HAP-1 (cell line): ENCODE data around the gene NOVA1.

ENCODE experiments used
- DNase-seq, 2 experiments: peaks; one replicate each; pipeline ENCODE4 v3.0.0-alpha.2; 2016 to 2020; ENCODE audit warnings: low spot score in 2 of 2
- H3K27me3 ChIP-seq: fragments of 250-450 bp; sonication (Bioruptor Pico); 2 replicates; pipeline ENCODE4 v1.5.1; 2020; ENCODE audit warnings: low read depth, mild to moderate bottlenecking, moderate library complexity
- H3K36me3 ChIP-seq: fragments of 250-450 bp; sonication (Bioruptor Pico); replicated peaks from 2 replicates; pipeline ENCODE4 v1.5.1; 2020; ENCODE audit warnings: mild to moderate bottlenecking
- H3K4me1 ChIP-seq: fragments of 250-450 bp; sonication (Bioruptor Pico); 2 replicates; pipeline ENCODE4 v1.5.1; 2020; ENCODE audit warnings: mild to moderate bottlenecking
- H3K4me3 ChIP-seq: fragments of 250-450 bp; sonication (Bioruptor Pico); 2 replicates; pipeline ENCODE4 v1.5.1; 2020; ENCODE audit warnings: mild to moderate bottlenecking, moderate library complexity
- H3K9me3 ChIP-seq: fragments of 250-450 bp; sonication (Bioruptor Pico); 2 replicates; pipeline ENCODE4 v1.5.1; 2020; ENCODE audit warnings: mild to moderate bottlenecking, moderate library complexity
- in situ Hi-C: fragments of 300-500 bp; cut with MboI; formaldehyde crosslinking; loops from 3 replicates; pipeline ENCODE4 v1.14.3; 2020; ENCODE audit warnings: low sequenced_read_pairs, inconsistent platforms, mixed read lengths

The NOVA1 gene

GRCh38 chr14:26466862-26467261 is 131.0 kb downstream of the NOVA1 start:
- H3K4me3 ChIP-seq, result no peak overlapping the region
- in situ Hi-C loops, result no loop called here
- no peaks in the 10 kb centered on the region for H3K27me3 ChIP-seq
- no peaks in the 10 kb centered on the region for H3K36me3 ChIP-seq
- H3K9me3 ChIP-seq, result no peaks in the 10 kb centered on the region
- DNase-seq, result no peak
- no peaks in the 10 kb centered on the region for H3K4me1 ChIP-seq

GRCh38 chr14:26463136-26463535 is 134.7 kb downstream of the NOVA1 start:
- no peak for DNase-seq
- Histone ChIP-seq H3K36me3 (no peaks in the 10 kb centered on the region), H3K4me3 (no peak overlapping the region), H3K4me1 (no peaks in the 10 kb centered on the region), H3K27me3 (no peaks in the 10 kb centered on the region), H3K9me3 (no peaks in the 10 kb centered on the region)
- in situ Hi-C loops, result no loop called here

GRCh38 chr14:26454105-26454504 is 143.7 kb downstream of the NOVA1 start:
- in situ Hi-C loops, result no loop called here
- no peaks in the 10 kb centered on the region for H3K4me1 ChIP-seq
- H3K27me3 ChIP-seq, result no peaks in the 10 kb centered on the region
- H3K4me3 ChIP-seq, result no peak overlapping the region
- no peaks in the 10 kb centered on the region for H3K9me3 ChIP-seq
- DNase-seq, result no peak
- H3K36me3 ChIP-seq, result no peaks in the 10 kb centered on the region

- in situ Hi-C loops, result no loop called here
- Histone ChIP-seq H3K27me3 (no peaks in the 10 kb centered on the region), H3K9me3 (no peaks in the 10 kb centered on the region), H3K36me3 (no peaks in the 10 kb centered on the region), H3K4me1 (no peaks in the 10 kb centered on the region), H3K4me3 (no peak overlapping the region)
- DNase-seq, result no peak
Measured at GRCh38 chr14:26448181-26448855, 149.5 kb downstream of the NOVA1 start.

- Histone ChIP-seq H3K9me3 (no peaks in the 10 kb centered on the region), H3K36me3 (no peaks in the 10 kb centered on the region), H3K27me3 (no peaks in the 10 kb centered on the region), H3K4me3 (no peak overlapping the region), H3K4me1 (no peaks in the 10 kb centered on the region)
- peak in 1 of 2 experiments; percentile 32 for DNase-seq
- in situ Hi-C loops, result no loop called here
Measured at GRCh38 chr14:26444822-26445221, 153.0 kb downstream of the NOVA1 start.

GRCh38 chr14:26443654-26444053 is 154.2 kb downstream of the NOVA1 start:
- Histone ChIP-seq H3K27me3 (no peaks in the 10 kb centered on the region), H3K9me3 (no peaks in the 10 kb centered on the region), H3K4me1 (no peaks in the 10 kb centered on the region), H3K4me3 (no peak overlapping the region), H3K36me3 (no peaks in the 10 kb centered on the region)
- no peak for DNase-seq
- in situ Hi-C loops, result no loop called here

GRCh38 chr14:26429205-26429604 is 168.6 kb downstream of the NOVA1 start:
- Histone ChIP-seq H3K36me3 (no peaks in the 10 kb centered on the region), H3K9me3 (no peaks in the 10 kb centered on the region), H3K4me3 (no peak overlapping the region), H3K27me3 (no peaks in the 10 kb centered on the region), H3K4me1 (peaks cover 3% of the 10 kb centered on the region; the same call in 1 of the 2 replicates)
- no peak for DNase-seq
- in situ Hi-C loops, result no loop called here

- in situ Hi-C loops, result no loop called here
- Histone ChIP-seq H3K36me3 (no peaks in the 10 kb centered on the region), H3K9me3 (no peaks in the 10 kb centered on the region), H3K27me3 (no peaks in the 10 kb centered on the region), H3K4me1 (peaks cover 3% of the 10 kb centered on the region; the same call in 1 of the 2 replicates), H3K4me3 (no peak overlapping the region)
- DNase-seq, result no peak
Measured at GRCh38 chr14:26427097-26427496, 170.7 kb downstream of the NOVA1 start.

- H3K27me3 ChIP-seq, result no peaks in the 10 kb centered on the region
- peaks cover 3% of the 10 kb centered on the region; the same call in 1 of the 2 replicates for H3K4me1 ChIP-seq
- H3K9me3 ChIP-seq, result no peaks in the 10 kb centered on the region
- no peaks in the 10 kb centered on the region for H3K36me3 ChIP-seq
- DNase-seq, result no peak
- H3K4me3 ChIP-seq, result no peak overlapping the region
- in situ Hi-C loops, result no loop called here
Measured at GRCh38 chr14:26424537-26424936, 173.3 kb downstream of the NOVA1 start.

GRCh38 chr14:26415618-26416123 is 182.2 kb downstream of the NOVA1 start:
- H3K36me3 ChIP-seq, result no peaks in the 10 kb centered on the region
- H3K4me1 ChIP-seq, result no peaks in the 10 kb centered on the region
- no peak for DNase-seq
- H3K4me3 ChIP-seq, result no peak overlapping the region
- in situ Hi-C loops, result no loop called here
- H3K9me3 ChIP-seq, result no peaks in the 10 kb centered on the region; the same call in 1 of the 2 replicates
- no peaks in the 10 kb centered on the region; the same call in 1 of the 2 replicates for H3K27me3 ChIP-seq

GRCh38 chr14:26414926-26415325 is 182.9 kb downstream of the NOVA1 start:
- in situ Hi-C loops, result no loop called here
- DNase-seq, result no peak
- H3K4me3 ChIP-seq, result no peak overlapping the region
- H3K4me1 ChIP-seq, result no peaks in the 10 kb centered on the region
- H3K27me3 ChIP-seq, result no peaks in the 10 kb centered on the region; the same call in 1 of the 2 replicates
- H3K36me3 ChIP-seq, result no peaks in the 10 kb centered on the region
- no peaks in the 10 kb centered on the region; the same call in 1 of the 2 replicates for H3K9me3 ChIP-seq

- H3K36me3 ChIP-seq, result no peaks in the 10 kb centered on the region
- no peak overlapping the region for H3K4me3 ChIP-seq
- in situ Hi-C loops, result no loop called here
- no peaks in the 10 kb centered on the region; the same call in 1 of the 2 replicates for H3K9me3 ChIP-seq
- no peaks in the 10 kb centered on the region for H3K4me1 ChIP-seq
- no peaks in the 10 kb centered on the region; the same call in 1 of the 2 replicates for H3K27me3 ChIP-seq
- no peak for DNase-seq
Measured at GRCh38 chr14:26414103-26414502, 183.7 kb downstream of the NOVA1 start.

GRCh38 chr14:26412421-26412820 is 185.4 kb downstream of the NOVA1 start:
- in situ Hi-C loops, result no loop called here
- H3K27me3 ChIP-seq, result no peaks in the 10 kb centered on the region; the same call in 1 of the 2 replicates
- DNase-seq, result no peak
- no peaks in the 10 kb centered on the region; the same call in 1 of the 2 replicates for H3K9me3 ChIP-seq
- no peaks in the 10 kb centered on the region for H3K4me1 ChIP-seq
- H3K4me3 ChIP-seq, result no peak overlapping the region
- H3K36me3 ChIP-seq, result no peaks in the 10 kb centered on the region

- no peak overlapping the region for H3K4me3 ChIP-seq
- no peaks in the 10 kb centered on the region for H3K9me3 ChIP-seq
- H3K4me1 ChIP-seq, result no peaks in the 10 kb centered on the region
- H3K27me3 ChIP-seq, result no peaks in the 10 kb centered on the region
- no peaks in the 10 kb centered on the region for H3K36me3 ChIP-seq
- in situ Hi-C loops, result no loop called here
- no peak for DNase-seq
Measured at GRCh38 chr14:26410189-26410685, 187.6 kb downstream of the NOVA1 start.
